NK-92 treated with Interleukin-12 subunit alpha and Interleukin-12 subunit beta, amount 100 ng/mL, for 24 hours (cell line): ENCODE data around the gene SUPT7L.
A peak's percentile ranks its signal among the peaks of the same experiment; 100 is the strongest.
"Not testable (repeated sequence)": the region's sequence is repeated elsewhere in the genome, so short reads cannot be mapped to it uniquely, and the experiment has no call there.

ENCODE experiments used
- DNase-seq: peaks from one replicate; lab custom pipeline; 2025; lab: John Stamatoyannopoulos, UW

Gene SUPT7L

GRCh38 chr2:27638037-27638637 is 25.3 kb downstream of the SUPT7L start:
- DNase-seq, result no peak

DNA sequence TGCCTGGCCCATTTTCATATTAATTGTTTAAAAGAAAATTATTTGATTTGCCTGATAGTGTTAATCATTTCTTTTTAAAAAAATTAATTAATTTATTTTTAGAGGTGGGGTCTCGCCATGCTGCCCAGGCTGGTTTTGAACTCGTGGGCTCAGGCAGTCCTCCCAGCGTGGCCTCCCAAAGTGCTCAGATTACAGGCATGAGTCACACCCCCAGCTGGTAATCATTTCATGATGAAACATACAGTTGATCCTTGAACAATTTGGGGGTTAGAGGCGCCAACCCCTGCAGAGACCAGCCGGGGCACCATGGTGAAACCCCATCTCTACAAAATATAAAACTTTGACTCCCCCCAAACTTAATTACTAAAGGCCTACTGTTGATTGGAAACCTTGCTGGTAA is 26.6 kb downstream of the SUPT7L start:
- no peak for DNase-seq

DNA sequence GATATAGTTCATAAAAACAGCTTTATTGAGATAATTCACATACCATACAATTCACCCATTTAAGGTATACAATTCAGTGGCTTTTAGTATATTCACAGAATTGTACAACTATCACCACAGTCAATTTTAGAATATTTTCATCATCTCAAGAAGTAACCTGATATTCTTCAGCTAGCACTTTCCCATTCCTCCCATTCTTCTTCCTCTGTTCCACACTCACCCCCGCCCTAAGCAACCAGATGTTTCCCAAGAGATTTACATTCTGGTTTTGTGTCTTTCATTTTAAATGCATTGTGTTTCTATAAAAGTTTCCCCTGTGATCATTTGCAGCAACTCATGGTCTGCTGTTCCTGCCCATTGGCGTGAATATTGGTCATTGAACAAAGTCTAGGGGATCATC is 29.1 kb downstream of the SUPT7L start:
- DNase-seq, result no peak

GRCh38 chr2:27630257-27630656 is 33.2 kb downstream of the SUPT7L start:
- DNase-seq, result not testable (repeated sequence)

DNA sequence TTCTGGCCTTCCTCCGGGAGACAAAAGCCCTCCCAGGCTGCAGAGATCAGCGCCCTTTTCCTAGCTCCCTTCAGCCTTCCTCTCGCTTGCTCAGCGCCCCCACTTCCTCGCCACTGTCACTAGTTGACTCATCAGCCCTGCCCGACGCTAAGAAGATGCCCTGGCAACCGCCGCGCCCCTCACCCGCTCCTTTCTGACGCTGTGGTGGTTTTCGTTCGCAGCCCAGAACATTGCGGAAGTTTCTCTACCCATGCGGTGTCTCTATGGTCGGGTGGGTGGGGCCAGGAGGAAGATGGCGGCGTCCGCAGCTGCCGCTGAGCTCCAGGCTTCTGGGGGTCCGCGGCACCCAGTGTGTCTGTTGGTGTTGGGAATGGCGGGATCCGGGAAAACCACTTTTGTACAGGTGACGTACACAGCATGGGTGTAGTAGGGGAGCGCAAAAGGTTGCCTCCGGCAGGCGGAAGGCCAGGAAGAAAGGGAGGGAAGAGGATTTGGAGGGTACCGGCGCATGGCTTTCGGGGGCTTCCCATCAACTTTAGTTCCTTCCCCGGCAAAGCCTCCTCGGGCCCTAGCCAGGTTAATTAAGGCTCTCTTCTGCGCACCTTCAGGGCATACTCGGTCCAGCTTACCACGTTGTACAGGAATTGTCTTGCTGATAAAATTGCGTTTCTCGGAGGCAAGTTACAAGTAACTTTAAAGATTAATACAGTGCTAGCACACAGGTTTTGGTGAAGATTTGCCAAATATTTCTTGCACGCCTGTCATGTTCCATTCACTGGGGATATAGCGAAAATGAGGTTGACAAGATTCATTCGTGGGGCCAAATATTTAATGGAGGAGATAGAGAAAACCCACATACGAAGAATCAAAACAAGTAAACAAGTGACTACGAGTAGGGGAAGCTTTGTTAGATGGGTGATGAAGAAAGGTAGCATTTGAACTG is 34.4 kb downstream of the SUPT7L start, which contains the start of the genes CCDC121 and GPN1:
Gene CCDC121, minus strand, starts transcription at position 246 of the 943 bp plus-strand sequence. CDS start 1,213 bp downstream, outside the sequence.
Gene GPN1, plus strand, starts transcription at position 284 of the 943 bp plus-strand sequence. Its CDS starts 9 bp downstream, at position 293.
- peak; percentile 87 for DNase-seq

- DNase-seq, result no peak
Observed at GRCh38 chr2:27627963-27628766, 35.2 kb downstream of the SUPT7L start.

- not testable (repeated sequence) for DNase-seq
Observed at GRCh38 chr2:27626921-27627320, 36.5 kb downstream of the SUPT7L start.

DNA sequence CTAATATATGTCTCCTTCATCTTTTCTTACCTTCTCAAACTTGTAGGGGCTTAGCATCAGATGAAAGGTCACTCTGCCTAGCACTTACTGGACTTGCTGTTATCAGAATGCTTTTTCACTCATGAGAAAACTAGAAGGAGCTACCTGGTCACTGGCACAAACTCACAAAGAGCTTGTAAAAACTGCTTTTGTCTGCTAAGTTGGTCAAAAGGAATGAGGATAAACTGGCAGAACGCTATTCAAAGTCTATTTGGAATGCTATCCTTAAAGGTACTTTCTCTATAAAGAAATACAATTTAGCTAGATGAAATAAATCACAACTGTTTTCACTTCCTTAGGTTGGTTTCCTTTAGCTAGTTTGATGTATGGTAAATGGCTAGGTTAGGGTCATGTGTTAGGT is 37.1 kb downstream of the SUPT7L start:
- DNase-seq, result not testable (repeated sequence)

DNA sequence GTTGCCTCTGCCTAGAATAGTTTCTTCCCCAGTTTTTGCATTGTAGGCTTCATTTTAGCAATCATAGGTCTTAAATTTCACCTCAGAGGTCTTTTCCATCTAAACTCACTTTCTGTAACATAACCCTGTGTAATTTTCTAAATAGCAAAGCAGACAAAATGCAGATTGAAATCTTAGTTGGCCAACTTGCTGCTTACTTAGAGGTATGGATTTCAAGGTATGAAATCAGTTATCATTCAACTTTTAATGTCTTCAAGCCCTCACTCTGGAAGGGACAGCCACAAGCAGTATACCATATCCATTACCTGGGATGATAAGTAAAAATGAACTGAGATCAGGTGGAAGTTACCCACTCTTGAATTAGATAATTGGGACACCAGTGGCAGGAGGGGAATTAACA is 38.5 kb downstream of the SUPT7L start:
- no peak for DNase-seq

DNA sequence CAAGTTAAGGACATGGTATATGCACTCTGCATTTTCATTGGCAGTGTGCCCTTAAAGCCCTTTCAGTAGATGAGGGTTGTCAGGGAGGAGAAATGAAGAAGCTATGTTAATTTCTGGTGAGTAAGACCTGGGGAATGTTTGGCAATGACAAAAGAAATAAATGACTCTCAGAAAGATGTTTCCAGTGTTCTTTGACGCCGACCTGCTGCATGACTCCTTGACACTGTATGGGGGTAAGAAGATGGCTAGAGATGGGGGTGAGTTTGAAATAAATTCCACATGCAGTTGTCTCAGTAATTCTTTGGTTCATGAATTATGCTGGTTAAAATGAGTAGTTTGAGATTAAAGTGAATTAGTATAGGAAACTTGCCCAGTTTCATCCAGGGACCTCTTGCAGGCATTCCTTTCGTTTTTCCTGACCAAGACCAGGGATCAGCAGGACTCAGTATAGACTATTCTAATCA is 40.5 kb downstream of the SUPT7L start:
- no peak for DNase-seq

GRCh38 chr2:27621524-27621923 is 41.9 kb downstream of the SUPT7L start:
- no peak for DNase-seq

- DNase-seq, result no peak
Observed at GRCh38 chr2:27615316-27615715, 48.1 kb downstream of the SUPT7L start.

DNA sequence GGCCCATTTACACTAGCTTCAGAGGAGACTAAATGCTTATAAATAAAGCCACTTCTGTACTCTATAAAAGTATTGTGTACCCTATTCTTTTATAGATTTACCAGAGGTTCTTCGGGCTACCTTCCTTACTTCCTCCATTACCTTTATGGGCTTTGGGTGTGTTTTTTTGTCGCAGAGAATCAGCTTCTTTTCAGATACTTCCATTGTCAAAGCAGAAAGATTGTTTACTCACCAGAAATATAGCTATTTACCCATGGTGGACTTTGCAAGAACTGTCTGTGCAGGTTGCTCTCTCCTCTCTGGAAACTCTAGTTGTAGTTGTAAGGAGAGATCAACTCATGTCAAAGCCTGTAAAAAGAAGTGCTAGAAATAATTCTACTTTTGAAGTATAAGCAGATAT is 49.4 kb downstream of the SUPT7L start:
- no peak for DNase-seq

- no peak for DNase-seq
Observed at GRCh38 chr2:27606611-27607010, 56.8 kb downstream of the SUPT7L start.
